Activated CD4-positive, alpha-beta T cell treated with anti-CD3 and anti-CD28 coated beads, Interleukin-2, amount 50 U/mL, for 1 hour (primary cell): ENCODE results near the gene ARSJ.

ENCODE experiments used
- DNase-seq: peaks from one replicate; pipeline ENCODE4 v3.0.0-alpha.2; 2020

ARSJ gene

DNA sequence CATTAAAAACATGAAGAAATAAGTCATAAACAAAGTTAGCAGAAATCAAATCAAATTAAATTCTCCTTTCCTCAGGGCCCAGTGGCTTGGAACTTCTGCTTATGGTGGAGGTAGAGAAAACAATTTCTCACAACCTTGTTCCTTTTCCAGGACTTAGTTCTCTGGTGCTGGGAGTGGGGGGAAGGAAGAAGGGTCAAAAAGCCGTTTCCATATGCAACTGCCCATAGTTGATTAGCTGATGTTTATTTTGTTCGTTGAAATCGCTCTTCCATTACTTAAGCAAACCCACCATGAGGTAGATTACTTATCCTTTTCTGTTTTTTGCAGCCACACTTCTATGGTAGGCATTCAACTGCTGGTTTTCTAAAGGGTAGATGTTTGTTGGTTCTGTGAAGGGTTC, 94.2 kb downstream of the ARSJ start:
- DNase-seq = no peak

DNA sequence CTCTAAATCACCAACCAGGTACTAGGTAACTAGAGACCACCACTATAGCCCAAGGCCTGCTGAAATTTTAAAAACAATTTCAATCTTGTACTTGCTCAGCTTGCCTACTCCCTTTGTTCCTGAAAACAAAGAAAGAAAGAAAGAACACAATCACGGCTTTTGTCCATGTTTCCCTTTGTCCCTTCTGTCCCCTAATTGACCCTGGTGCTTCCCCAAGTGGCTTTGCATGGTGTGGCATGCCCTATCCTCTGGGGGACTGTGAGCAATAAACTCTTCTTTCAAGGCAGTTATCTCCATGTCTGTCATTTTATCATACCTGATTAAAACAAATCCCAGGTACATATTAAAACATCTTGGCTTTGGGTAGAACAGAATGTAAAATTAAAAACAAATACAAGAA, 94.8 kb downstream of the ARSJ start:
- DNase-seq = no peak

DNA sequence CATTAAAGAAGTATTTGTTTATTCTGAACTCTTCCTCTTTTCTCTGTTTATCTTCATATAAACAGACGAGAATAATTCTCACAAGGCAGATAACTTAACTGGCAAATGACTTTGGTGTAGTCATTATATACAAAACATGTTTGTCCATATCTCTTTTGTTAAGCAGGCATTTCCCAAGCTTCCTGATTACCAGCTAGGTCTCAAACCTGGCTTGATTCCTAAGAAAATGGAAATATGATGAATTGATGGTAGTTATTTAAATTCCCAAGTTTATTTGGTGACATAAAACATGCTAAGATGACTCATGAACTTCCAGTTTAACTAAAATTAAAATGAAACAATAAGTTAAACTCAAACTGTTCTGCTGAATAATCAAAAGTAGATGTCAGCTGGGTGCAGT, 96.8 kb downstream of the ARSJ start:
- no peak for DNase-seq

DNA sequence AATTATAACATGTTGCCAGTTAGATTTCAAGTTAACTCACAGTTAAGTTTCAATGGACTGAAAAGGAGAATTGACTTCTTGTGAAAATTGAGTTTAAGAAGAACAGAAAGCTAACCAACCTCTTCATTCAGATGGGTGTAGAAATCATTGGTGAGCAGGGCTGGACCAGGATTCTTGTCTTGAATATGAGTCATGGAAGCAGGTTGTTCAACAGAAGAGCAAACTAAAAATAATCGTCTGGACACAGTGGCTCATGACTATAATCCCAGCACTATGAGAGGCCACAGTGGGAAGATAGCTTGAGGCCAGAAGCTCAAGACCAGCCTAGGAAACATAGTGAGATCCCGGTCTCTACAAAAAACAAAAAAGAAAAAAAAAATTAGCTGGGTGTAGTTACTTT, 98.2 kb downstream of the ARSJ start:
- no peak for DNase-seq

DNA sequence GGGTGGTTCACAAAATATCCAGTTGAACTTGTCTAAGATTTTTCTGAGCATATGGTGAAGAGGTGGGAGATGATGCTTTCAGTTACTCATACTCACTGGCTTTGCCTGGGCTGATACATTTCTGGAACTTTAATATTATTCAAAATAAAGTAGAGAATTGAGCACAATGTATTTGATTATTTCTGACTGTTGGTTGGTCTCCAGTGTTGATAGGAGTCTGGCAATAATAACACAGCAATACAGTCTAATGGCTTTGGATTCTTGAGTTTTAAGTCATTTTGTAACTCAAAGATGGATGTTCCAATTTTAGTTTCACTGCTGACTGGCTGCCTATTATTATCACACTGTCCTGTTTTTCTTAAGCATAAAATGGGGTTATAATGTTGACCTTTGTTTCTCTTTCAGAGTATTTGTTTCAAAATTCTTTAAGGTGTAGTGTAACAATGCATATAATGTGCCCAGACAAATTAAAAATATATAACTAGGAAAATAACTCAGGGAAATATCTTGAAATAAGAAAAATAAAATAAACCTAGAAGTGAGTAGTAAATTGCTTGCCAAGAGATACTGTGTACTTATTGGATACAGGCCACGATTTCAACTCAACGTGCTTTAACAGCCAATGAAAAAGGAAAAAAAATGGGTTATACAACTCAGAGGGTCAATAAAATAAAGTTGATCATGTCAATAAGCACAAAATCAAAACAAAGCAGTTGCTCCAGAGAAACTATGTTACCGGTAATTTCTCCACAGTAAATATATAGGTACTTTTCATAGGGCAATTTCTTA, 99.0 kb downstream of the ARSJ start:
- no peak for DNase-seq

DNA sequence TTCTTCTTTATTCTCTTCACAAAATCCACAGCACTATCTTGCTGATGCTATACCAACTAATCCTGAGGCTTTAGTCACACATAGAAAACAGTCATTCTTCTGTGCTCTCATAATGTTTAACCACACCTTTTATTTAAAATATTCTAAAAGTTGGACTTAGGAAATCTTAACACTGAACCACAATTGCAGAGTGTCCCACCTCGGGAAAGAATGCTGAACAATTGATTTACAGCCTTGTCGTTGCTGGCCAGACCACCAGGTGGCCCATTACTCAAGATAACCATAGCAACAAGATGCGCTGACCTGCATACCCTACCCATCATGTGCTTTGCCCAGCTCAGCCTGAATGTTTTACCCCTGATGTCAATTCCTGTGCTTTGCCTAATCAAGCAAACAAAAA, 100.8 kb downstream of the ARSJ start:
- no peak for DNase-seq

DNA sequence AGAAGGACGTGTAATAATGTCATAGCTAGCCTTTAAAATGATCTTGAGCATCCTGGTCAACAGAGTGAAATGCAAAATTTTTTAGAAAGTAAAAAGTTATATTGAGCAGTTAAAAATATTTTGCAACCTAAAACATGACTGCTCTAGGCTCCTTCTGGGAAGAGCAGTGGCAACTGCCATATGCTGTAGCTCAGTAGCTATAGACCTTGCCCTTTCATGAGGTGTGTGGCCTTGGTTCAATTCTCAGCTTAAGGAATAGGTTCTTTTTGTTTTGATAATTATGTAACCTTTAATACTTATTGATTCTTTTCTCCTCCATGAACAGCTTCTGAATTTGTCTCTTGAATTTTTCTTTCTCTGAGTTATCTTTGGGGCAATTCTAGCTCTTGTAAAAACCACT, 105.0 kb downstream of the ARSJ start:
- no peak for DNase-seq

DNA sequence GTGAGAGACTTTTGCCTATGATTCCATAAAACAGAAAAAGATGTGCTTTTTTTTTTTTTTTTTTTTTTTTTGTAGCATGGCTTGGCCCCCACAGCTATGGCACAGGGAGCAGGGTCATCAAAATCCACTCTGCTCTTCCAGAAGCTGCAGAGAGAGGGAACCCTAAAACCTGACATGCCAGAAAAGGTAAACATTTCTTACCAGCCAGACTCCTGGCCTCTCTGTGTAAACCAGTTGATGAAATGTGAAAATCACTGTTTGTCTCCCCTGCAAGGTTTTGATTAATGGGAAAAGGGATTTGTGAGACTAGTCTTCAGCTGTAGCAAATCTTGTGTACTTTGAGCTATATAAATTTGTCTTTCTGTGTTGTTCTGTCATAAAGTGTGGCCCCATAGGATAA, 105.9 kb downstream of the ARSJ start:
- no peak for DNase-seq

DNA sequence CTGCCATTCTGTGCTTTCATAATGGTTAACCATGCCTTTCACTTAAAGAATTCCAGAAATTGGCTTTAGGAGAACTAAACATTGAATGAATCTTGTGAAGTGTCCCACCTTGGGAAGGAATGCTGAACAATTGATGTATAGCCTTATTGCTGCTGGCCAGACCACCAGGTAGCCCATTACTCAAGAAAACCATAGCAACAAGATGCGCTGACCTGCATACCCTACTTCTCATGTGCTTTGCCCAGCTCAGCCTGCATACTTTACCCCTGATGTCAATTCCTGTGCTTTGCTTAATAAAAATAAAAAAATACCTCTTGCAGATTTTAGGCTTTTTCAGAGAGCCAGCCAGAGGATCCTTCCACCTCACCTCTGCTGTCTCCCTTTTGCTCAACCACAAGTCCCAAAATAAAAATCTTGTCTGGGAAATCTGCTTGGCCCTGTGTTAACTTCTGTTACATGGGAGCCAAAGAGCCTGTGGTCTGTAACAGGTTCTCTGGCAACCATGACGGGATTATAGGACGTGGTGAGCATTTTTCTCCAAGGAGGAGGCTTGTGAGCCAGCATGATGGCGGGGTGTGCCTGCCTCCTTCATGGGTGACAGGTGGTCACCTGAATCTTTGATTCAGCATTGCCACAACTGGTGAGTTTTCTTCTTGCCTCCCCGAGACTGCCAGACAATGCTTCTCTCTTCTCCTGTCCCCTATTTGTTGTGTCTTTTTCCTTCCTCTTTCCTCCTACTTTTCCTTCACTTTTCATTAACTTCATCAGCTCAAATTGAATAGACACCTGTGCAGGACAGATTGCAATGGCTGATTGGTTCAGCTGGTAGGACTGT, 106.8 kb downstream of the ARSJ start:
- no peak for DNase-seq

DNA sequence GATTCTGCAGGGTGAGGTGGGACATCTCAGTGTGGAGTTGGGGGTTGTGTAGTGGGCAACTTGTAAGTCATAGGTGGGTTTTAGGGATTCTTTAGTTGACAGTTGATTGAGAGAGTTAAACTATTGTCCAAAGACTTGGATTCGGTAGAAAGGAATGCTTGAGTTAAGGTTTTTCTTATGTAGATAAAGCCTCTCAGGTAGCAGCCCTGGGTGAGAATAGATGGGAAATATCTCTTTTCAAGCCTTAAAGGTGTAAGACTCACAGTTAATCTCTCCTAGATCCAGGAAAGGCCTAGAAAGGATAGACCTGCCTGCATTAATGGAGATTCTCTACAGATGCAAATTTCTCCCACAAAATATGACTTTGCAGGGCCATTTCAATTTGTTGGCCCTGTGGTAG, 108.4 kb downstream of the ARSJ start:
- no peak for DNase-seq

DNA sequence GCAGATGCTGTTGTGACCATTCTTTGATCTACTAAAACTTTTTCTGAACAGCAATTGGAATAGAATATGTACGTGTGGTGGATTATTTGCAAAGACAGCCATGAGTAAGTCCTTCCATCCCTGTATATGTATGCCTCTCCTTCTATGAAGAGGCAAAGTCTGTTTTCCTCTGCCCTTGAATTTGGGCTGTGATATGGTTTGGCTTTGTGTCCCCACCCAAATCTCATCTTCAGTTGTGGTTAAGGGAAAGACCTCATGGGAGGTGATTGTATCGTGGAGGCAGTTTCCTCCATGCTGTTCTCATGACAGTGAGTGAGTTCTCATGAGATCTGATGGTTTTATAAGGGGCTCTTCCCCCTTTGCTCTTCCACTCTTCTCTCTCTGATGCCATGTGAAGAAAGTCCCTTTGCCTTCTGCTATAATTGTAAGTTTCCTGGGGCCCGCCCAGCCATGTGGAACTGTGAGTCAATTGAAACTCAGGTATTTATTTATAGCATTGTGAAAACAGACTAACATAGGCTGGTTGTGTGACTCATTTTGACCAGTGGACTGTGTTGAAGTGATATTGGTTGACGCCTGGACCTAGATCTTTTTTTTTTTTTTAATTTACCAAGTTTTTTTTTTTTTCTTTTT, 109.6 kb downstream of the ARSJ start:
- no peak for DNase-seq

DNA sequence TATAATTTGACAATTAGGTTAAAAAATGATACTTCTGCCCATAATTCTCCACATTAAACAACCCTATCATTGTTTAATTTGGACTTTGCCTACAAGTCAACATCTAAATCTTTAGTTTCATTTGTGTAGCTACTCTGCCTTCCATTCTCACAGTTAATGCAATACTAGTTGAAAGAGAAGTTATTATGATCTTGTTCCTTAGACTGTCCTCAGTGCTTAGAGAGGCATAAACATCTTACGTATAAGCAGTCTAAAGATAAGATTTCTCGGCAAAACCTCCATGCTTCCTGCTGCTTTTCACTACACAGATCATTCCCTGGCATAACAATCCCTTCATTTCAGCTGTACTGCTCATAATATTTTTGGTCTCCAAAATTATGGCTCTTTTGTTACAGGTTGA, 112.8 kb downstream of the ARSJ start:
- DNase-seq = no peak

DNA sequence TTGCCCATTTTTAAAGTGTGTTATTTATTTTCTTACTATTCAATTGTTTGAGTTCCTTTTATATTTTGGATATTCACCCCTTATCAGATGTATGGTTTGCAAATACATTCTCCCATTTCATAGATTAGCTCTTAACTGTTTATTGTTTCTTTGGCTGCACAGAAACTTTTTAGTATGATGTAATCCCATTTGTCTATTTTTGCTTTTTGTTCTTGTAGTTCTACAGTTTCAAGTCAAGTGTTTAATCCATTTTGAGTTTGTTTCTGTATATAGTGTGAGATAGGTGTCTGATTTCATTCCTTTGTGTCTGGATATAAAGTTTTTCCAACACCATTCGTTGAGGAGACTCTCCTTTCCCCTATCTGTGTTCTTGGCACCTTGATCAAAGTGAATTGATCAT, 120.5 kb downstream of the ARSJ start:
- DNase-seq = no peak

DNA sequence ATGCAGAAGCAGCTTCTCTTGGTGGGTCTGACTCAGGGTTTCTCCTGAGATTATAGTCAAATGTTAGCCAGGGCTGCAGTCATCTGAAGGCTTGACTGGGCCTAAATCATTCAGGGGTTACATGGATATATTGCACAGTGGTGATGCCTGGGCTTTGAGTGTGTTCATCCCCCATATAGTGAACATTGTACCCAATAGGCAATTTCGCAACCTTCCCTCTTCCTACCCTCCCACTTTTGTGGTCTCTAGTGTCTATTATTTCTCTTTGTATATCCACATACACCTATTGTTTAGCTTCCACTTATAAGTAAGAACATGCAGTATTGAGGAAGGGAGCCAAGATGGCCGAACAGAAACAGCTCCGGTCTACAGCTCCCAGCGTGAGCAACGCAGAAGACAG, 127.6 kb downstream of the ARSJ start:
- DNase-seq = no peak
